Activated CD4-positive, alpha-beta memory T cell treated with anti-CD3 and anti-CD28 coated beads, Interleukin-2, amount 10 ng/mL, durations not matched to agents 7 days and 5 days (primary cell): ENCODE measurements around the gene THADA. TPM values are rescaled to one million over a fixed set of nuclear protein-coding genes. Genes with fewer than 3 reads are reported as not detected.
A peak's percentile ranks its signal among the peaks of the same experiment; 100 is the strongest.
"Not testable (repeated sequence)": the region's sequence is repeated elsewhere in the genome, so short reads cannot be mapped to it uniquely, and the experiment has no call there.

Experiments used
- CTCF ChIA-PET: fragments of 350-600 bp; sonication (Branson Sonifier 250); formaldehyde crosslinking; loops from one replicate; lab custom pipeline; 2021; ENCODE audit warnings: antibody characterized with exemption, inconsistent platforms; lab: Charles Lee
- POLR2A ChIA-PET: fragments of 350-600 bp; sonication (Branson Sonifier 250); formaldehyde crosslinking; loops from one replicate; lab custom pipeline; 2021; ENCODE audit warnings: antibody characterized with exemption; lab: Charles Lee
- DNase-seq: peaks from one replicate; pipeline ENCODE4 v3.0.0-alpha.2; 2020
- H3K27ac Mint-ChIP-seq: one replicate; pipeline ENCODE4 v1.8.0; 2021; ENCODE audit warnings: mild to moderate bottlenecking, mixed read lengths
- H3K27me3 Mint-ChIP-seq: one replicate; pipeline ENCODE4 v1.8.0; 2021; ENCODE audit warnings: mixed read lengths
- H3K36me3 Mint-ChIP-seq: one replicate; pipeline ENCODE4 v1.8.0; 2021; ENCODE audit warnings: low read depth, mixed read lengths
- H3K4me1 Mint-ChIP-seq: one replicate; pipeline ENCODE4 v1.8.0; 2021; ENCODE audit warnings: mixed read lengths
- H3K4me3 Mint-ChIP-seq: one replicate; pipeline ENCODE4 v1.8.0; 2021; ENCODE audit warnings: mild to moderate bottlenecking, mixed read lengths
- H3K9me3 Mint-ChIP-seq: one replicate; pipeline ENCODE4 v1.8.0; 2021; ENCODE audit warnings: mixed read lengths
- total RNA-seq, 2 experiments: library from RNA; stranded (reverse); gene quantifications; one replicate each; pipeline ENCODE4 v1.2.3, GENCODE V29; 2021

Gene THADA
- total RNA-seq, 2 experiments from 2014 or later = 21.6 to 25.8 TPM

GRCh38 chr2:43553341-43553855 is 42.4 kb downstream of the THADA start:
- DNase-seq = no peak
- peaks cover 61% of the 10 kb centered on the region for H3K36me3 Mint-ChIP-seq
- H3K27me3 Mint-ChIP-seq = no peaks in the 10 kb centered on the region
- CTCF ChIA-PET = interaction anchor here (2.6 kb wide), 1 partner anchor 24 kb away, joined by 6 read pairs; no protein-coding TSS in a partner anchor
- POLR2A ChIA-PET = no interaction called here
- no peaks in the 10 kb centered on the region for H3K9me3 Mint-ChIP-seq
- H3K4me1 Mint-ChIP-seq = peaks cover 16% of the 10 kb centered on the region
- no peak overlapping the region for H3K27ac Mint-ChIP-seq
- H3K4me3 Mint-ChIP-seq = no peak overlapping the region

- H3K27me3 Mint-ChIP-seq = no peaks in the 10 kb centered on the region
- H3K36me3 Mint-ChIP-seq = peaks cover 68% of the 10 kb centered on the region
- no peak overlapping the region for H3K4me3 Mint-ChIP-seq
- DNase-seq = no peak
- POLR2A ChIA-PET = no interaction called here
- H3K9me3 Mint-ChIP-seq = no peaks in the 10 kb centered on the region
- CTCF ChIA-PET = interaction anchor here (0.7 to 1.0 kb wide), 2 partner anchors 25 to 55 kb away, joined by 3 to 6 read pairs; no protein-coding TSS in a partner anchor
- no peak overlapping the region for H3K27ac Mint-ChIP-seq
- H3K4me1 Mint-ChIP-seq = peaks cover 17% of the 10 kb centered on the region
These were observed 43.8 kb downstream of the THADA start for GRCh38 chr2:43551990-43552389.

GRCh38 chr2:43548381-43548780 is 47.5 kb downstream of the THADA start:
- not testable (repeated sequence) for H3K27me3 Mint-ChIP-seq, H3K4me3 Mint-ChIP-seq, H3K9me3 Mint-ChIP-seq, H3K27ac Mint-ChIP-seq
- ChIA-PET CTCF (interaction anchor here (1.3 kb wide), 1 partner anchor 29 kb away, joined by 6 read pairs; no protein-coding TSS in a partner anchor), POLR2A (interaction anchor here (1.7 kb wide), 1 partner anchor 11 kb away, joined by 6 read pairs; no protein-coding TSS in a partner anchor)
- Mint-ChIP-seq H3K4me1 (peaks cover 11% of the 10 kb centered on the region), H3K36me3 (peaks cover 55% of the 10 kb centered on the region)
- peak; percentile 55 for DNase-seq

- POLR2A ChIA-PET = interaction anchor here (1.8 kb wide), 1 partner anchor 415 kb away, joined by 5 read pairs; no protein-coding TSS in a partner anchor
- no peak for DNase-seq
These were observed 53.4 kb downstream of the THADA start for GRCh38 chr2:43542285-43542933.

GRCh38 chr2:43541165-43541564 is 54.7 kb downstream of the THADA start:
- Mint-ChIP-seq H3K36me3 (peaks cover 11% of the 10 kb centered on the region), H3K4me3 (no peak overlapping the region), H3K9me3 (no peaks in the 10 kb centered on the region), H3K4me1 (peaks cover 24% of the 10 kb centered on the region), H3K27me3 (no peaks in the 10 kb centered on the region), H3K27ac (no peak overlapping the region)
- CTCF ChIA-PET = interaction anchor here (0.5 to 5.4 kb wide), 20 partner anchors 8 to 713 kb away, joined by 3 to 29 read pairs (median 6); partner anchors contain the start of gene ZFP36L2
- no peak for DNase-seq
- POLR2A ChIA-PET = interaction anchor here (0.6 to 1.8 kb wide), 4 partner anchors 211 to 414 kb away, joined by 3 to 5 read pairs (median 3); no protein-coding TSS in a partner anchor

More at GRCh38 chr2:43542285-43542933, 53.4 kb downstream of the THADA start:
- CTCF ChIA-PET = interaction anchor here (0.6 to 5.4 kb wide), 15 partner anchors 12 to 714 kb away, joined by 3 to 29 read pairs (median 6); partner anchors contain the start of gene ZFP36L2
- peaks cover 10% of the 10 kb centered on the region for H3K36me3 Mint-ChIP-seq
- H3K27me3 Mint-ChIP-seq = no peaks in the 10 kb centered on the region
- H3K27ac Mint-ChIP-seq = no peak overlapping the region
- H3K9me3 Mint-ChIP-seq = no peaks in the 10 kb centered on the region
- H3K4me1 Mint-ChIP-seq = peaks cover 20% of the 10 kb centered on the region
- H3K4me3 Mint-ChIP-seq = no peak overlapping the region

- no peaks in the 10 kb centered on the region for H3K9me3 Mint-ChIP-seq
- POLR2A ChIA-PET = interaction anchor here (1.0 kb wide), 1 partner anchor 311 kb away, joined by 3 read pairs; no protein-coding TSS in a partner anchor
- DNase-seq = no peak
- no peaks in the 10 kb centered on the region for H3K27me3 Mint-ChIP-seq
- H3K36me3 Mint-ChIP-seq = peaks cover 12% of the 10 kb centered on the region
- peaks cover 24% of the 10 kb centered on the region for H3K4me1 Mint-ChIP-seq
- H3K4me3 Mint-ChIP-seq = no peak overlapping the region
- H3K27ac Mint-ChIP-seq = no peak overlapping the region
- CTCF ChIA-PET = interaction anchor here (1.2 to 5.4 kb wide), 9 partner anchors 36 to 592 kb away, joined by 3 to 29 read pairs (median 7); partner anchors contain the start of gene ZFP36L2
These were observed 55.6 kb downstream of the THADA start for GRCh38 chr2:43540021-43540779.

GRCh38 chr2:43539436-43539835 is 56.4 kb downstream of the THADA start:
- POLR2A ChIA-PET = interaction anchor here (0.9 to 1.0 kb wide), 2 partner anchors 311 to 411 kb away, joined by 3 read pairs; no protein-coding TSS in a partner anchor
- Mint-ChIP-seq H3K27me3 (no peaks in the 10 kb centered on the region), H3K4me3 (no peak overlapping the region), H3K36me3 (peaks cover 19% of the 10 kb centered on the region), H3K27ac (no peak overlapping the region), H3K9me3 (no peaks in the 10 kb centered on the region), H3K4me1 (peaks cover 24% of the 10 kb centered on the region)
- no peak for DNase-seq
- CTCF ChIA-PET = interaction anchor here (1.0 to 5.4 kb wide), 3 partner anchors 34 to 412 kb away, joined by 3 to 29 read pairs (median 4); no protein-coding TSS in a partner anchor

GRCh38 chr2:43538034-43538670 is 57.7 kb downstream of the THADA start:
- no peaks in the 10 kb centered on the region for H3K27me3 Mint-ChIP-seq
- no peak for DNase-seq
- peaks cover 24% of the 10 kb centered on the region for H3K4me1 Mint-ChIP-seq
- H3K36me3 Mint-ChIP-seq = peaks cover 25% of the 10 kb centered on the region
- H3K9me3 Mint-ChIP-seq = no peaks in the 10 kb centered on the region
- ChIA-PET CTCF (interaction anchor here (0.8 to 5.4 kb wide), 9 partner anchors 19 to 710 kb away, joined by 3 to 29 read pairs (median 4); no protein-coding TSS in a partner anchor), POLR2A (interaction anchor here (0.9 to 1.0 kb wide), 2 partner anchors 58 to 410 kb away, joined by 3 read pairs; partner anchors contain the start of gene THADA)
- H3K4me3 Mint-ChIP-seq = no peak overlapping the region
- H3K27ac Mint-ChIP-seq = no peak overlapping the region

- POLR2A ChIA-PET = interaction anchor here (1.0 kb wide), 1 partner anchor 59 kb away, joined by 3 read pairs; the partner anchor contains the start of gene THADA
- no peak for DNase-seq
- Mint-ChIP-seq H3K36me3 (peaks cover 34% of the 10 kb centered on the region), H3K9me3 (no peaks in the 10 kb centered on the region), H3K4me1 (peaks cover 24% of the 10 kb centered on the region), H3K4me3 (no peak overlapping the region), H3K27ac (no peak overlapping the region), H3K27me3 (no peaks in the 10 kb centered on the region)
- CTCF ChIA-PET = interaction anchor here (1.1 to 1.3 kb wide), 2 partner anchors 20 to 40 kb away, joined by 4 read pairs; no protein-coding TSS in a partner anchor
These were observed 58.7 kb downstream of the THADA start for GRCh38 chr2:43537137-43537536.

GRCh38 chr2:43534569-43534968 is 61.3 kb downstream of the THADA start:
- H3K27me3 Mint-ChIP-seq = no peaks in the 10 kb centered on the region
- H3K4me3 Mint-ChIP-seq = no peak overlapping the region
- H3K27ac Mint-ChIP-seq = no peak overlapping the region
- peaks cover 34% of the 10 kb centered on the region for H3K36me3 Mint-ChIP-seq
- no peak for DNase-seq
- H3K4me1 Mint-ChIP-seq = peaks cover 14% of the 10 kb centered on the region
- POLR2A ChIA-PET = no interaction called here
- CTCF ChIA-PET = interaction anchor here (1.1 kb wide), 1 partner anchor 43 kb away, joined by 4 read pairs; no protein-coding TSS in a partner anchor
- H3K9me3 Mint-ChIP-seq = no peaks in the 10 kb centered on the region

- DNase-seq, H3K4me3 Mint-ChIP-seq, H3K9me3 Mint-ChIP-seq, H3K27me3 Mint-ChIP-seq, POLR2A ChIA-PET, H3K4me1 Mint-ChIP-seq, H3K27ac Mint-ChIP-seq: not testable (repeated sequence)
- H3K36me3 Mint-ChIP-seq = peaks cover 33% of the 10 kb centered on the region
- CTCF ChIA-PET = interaction anchor here (1.0 kb wide), 1 partner anchor 9 kb away, joined by 3 read pairs; no protein-coding TSS in a partner anchor
These were observed 63.3 kb downstream of the THADA start for GRCh38 chr2:43532572-43532971.

- H3K4me1 Mint-ChIP-seq = peaks cover under 1% of the 10 kb centered on the region
- no peak for DNase-seq
- peaks cover 32% of the 10 kb centered on the region for H3K36me3 Mint-ChIP-seq
- CTCF ChIA-PET = no interaction called here
- no peaks in the 10 kb centered on the region for H3K27me3 Mint-ChIP-seq
- H3K27ac Mint-ChIP-seq = no peak overlapping the region
- H3K9me3 Mint-ChIP-seq = peaks cover under 1% of the 10 kb centered on the region
- H3K4me3 Mint-ChIP-seq = no peak overlapping the region
- POLR2A ChIA-PET = no interaction called here
These were observed 64.6 kb downstream of the THADA start for GRCh38 chr2:43531251-43531650.
